Loucy (cell line): Measurements from ENCODE around the gene ZMYM1.
A peak's percentile ranks its signal among the peaks of the same experiment; 100 is the strongest.

Experiments
- H2AFZ ChIP-seq: fragments of 200-600 bp; sonication (generic); 2 replicates; pipeline ENCODE4 v1.6.0; 2016; ENCODE audit warnings: antibody characterized with exemption, mild to moderate bottlenecking, low read length, moderate library complexity
- H3F3A ChIP-seq: fragments of 200-600 bp; 2 replicates; pipeline ENCODE4 v1.6.0; 2016; ENCODE audit warnings: antibody characterized with exemption, low read depth, mild to moderate bottlenecking
- H3K27me3 ChIP-seq: fragments of 200-600 bp; sonication (generic); 2 replicates; pipeline ENCODE4 v1.6.1; 2014; ENCODE audit warnings: low read length, mild to moderate bottlenecking; ENCODE audit not compliant: insufficient read depth, poor library complexity, severe bottlenecking
- H3K36me3 ChIP-seq: fragments of 200-600 bp; sonication (generic); 2 replicates; pipeline ENCODE4 v1.6.1; 2016; ENCODE audit warnings: low read length; ENCODE audit not compliant: insufficient read depth
- H3K4me1 ChIP-seq: fragments of 200-600 bp; sonication (generic); 2 replicates; pipeline ENCODE4 v1.5.1; 2014; ENCODE audit warnings: low read length, mild to moderate bottlenecking; ENCODE audit not compliant: insufficient read depth, poor library complexity, severe bottlenecking
- H3K4me2 ChIP-seq: fragments of 200-600 bp; sonication (generic); 2 replicates; pipeline ENCODE4 v1.6.0; 2014; ENCODE audit warnings: antibody characterized with exemption, low read length, low read depth, mild to moderate bottlenecking; ENCODE audit not compliant: poor library complexity, severe bottlenecking
- H3K4me3 ChIP-seq: fragments of 200-600 bp; sonication (generic); 2 replicates; pipeline ENCODE4 v1.5.1; 2014; ENCODE audit warnings: low read length, mild to moderate bottlenecking, mixed read lengths; ENCODE audit not compliant: poor library complexity, severe bottlenecking
- H3K79me2 ChIP-seq: fragments of 200-600 bp; sonication (generic); 2 replicates; pipeline ENCODE4 v1.6.1; 2014; ENCODE audit warnings: low read length; ENCODE audit not compliant: insufficient read depth
- H3K9ac ChIP-seq: fragments of 200-600 bp; sonication (generic); 2 replicates; pipeline ENCODE4 v1.6.0; 2014; ENCODE audit warnings: mild to moderate bottlenecking, low read depth, low read length, moderate library complexity; ENCODE audit not compliant: poor library complexity, severe bottlenecking
- H3K9me2 ChIP-seq: fragments of 200-600 bp; sonication (generic); replicated peaks from 2 replicates; pipeline ENCODE4 v1.6.1; 2016; ENCODE audit warnings: low read depth, low read length, mixed read lengths
- H3K9me3 ChIP-seq: fragments of 200-600 bp; sonication (generic); 2 replicates; pipeline ENCODE4 v1.6.1; 2014; ENCODE audit warnings: mild to moderate bottlenecking, antibody characterized with exemption, low read length, low read depth; ENCODE audit not compliant: insufficient read depth
- H4K20me1 ChIP-seq: fragments of 200-600 bp; sonication (generic); 2 replicates; pipeline ENCODE4 v1.6.0; 2014; ENCODE audit warnings: antibody characterized with exemption, low read length, mild to moderate bottlenecking; ENCODE audit not compliant: insufficient read depth, poor library complexity, severe bottlenecking
- EZH2phosphoT487 ChIP-seq: fragments of 200-600 bp; IDR thresholded peaks from 2 replicates; pipeline ENCODE4 v1.6.1; 2018; ENCODE audit warnings: antibody characterized with exemption, mild to moderate bottlenecking, moderate library complexity, borderline replicate concordance
- TF ChIP-seq, protein P1 (sequence below): fragments of 200-600 bp; sonication (generic); conservative IDR thresholded peaks from 2 replicates; pipeline ENCODE4 v1.5.1; 2014; ENCODE audit warnings: mild to moderate bottlenecking, antibody characterized with exemption, low read length

ZMYM1 gene

DNA sequence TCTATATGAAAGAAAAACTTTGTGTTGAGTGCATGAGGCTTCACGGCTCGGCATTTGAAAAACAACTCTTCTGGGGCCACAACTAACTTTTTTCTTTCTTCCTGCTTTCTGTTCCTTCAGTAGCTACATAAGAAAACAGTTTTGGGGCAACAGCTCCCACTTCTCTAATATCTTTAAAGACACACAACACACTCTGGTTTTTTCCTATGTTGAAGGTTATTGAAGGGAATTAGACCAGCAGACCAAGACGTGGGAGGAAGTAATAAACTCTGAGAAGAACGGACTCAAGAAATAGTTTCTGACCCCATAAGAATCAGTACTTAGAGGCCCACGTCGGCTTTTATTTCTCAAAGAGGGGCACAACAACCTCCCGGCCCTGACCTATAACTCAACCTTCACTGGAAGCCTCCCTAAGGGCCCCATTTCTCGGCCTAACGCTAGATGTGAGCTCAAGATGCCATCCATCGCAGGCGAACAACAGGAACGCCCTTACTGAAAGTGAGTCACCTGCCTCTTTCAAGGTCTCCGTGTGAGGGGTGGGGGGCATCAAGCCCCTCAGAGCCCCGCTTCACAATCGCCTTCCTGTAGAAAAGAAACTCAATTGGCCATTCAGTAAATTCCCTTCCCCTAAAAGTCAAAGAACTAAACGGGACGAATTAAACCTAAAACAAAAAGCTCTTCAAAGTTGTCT, 48.3 kb upstream of the ZMYM1 start:
- peak overlapping the region; percentile 98 for H2AFZ ChIP-seq
- H3K4me1 ChIP-seq = peaks cover 35% of the 10 kb centered on the region
- peaks cover 11% of the 10 kb centered on the region for H4K20me1 ChIP-seq
- H3K4me3 ChIP-seq = peak overlapping the region; percentile 85
- no peaks in the 10 kb centered on the region for H3F3A ChIP-seq
- no peak for TF ChIP-seq EZH2phosphoT487
- peaks cover 17% of the 10 kb centered on the region for H3K9me3 ChIP-seq
- H3K9ac ChIP-seq = peak overlapping the region; percentile 96
- H3K36me3 ChIP-seq = no peaks in the 10 kb centered on the region; the same call in 1 of the 2 replicates
- no peaks in the 10 kb centered on the region for H3K9me2 ChIP-seq
- peaks cover 6% of the 10 kb centered on the region for H3K27me3 ChIP-seq
- peak overlapping the region; percentile 90 for H3K4me2 ChIP-seq
- H3K79me2 ChIP-seq = peaks cover 54% of the 10 kb centered on the region

GRCh38 chr1:35032384-35032739, 46.8 kb upstream of the ZMYM1 start:
- peaks cover 11% of the 10 kb centered on the region for H4K20me1 ChIP-seq
- H3K9ac ChIP-seq = no peak overlapping the region
- H3K27me3 ChIP-seq = peaks cover 6% of the 10 kb centered on the region
- no peaks in the 10 kb centered on the region; the same call in 1 of the 2 replicates for H3K36me3 ChIP-seq
- no peak for TF ChIP-seq EZH2phosphoT487
- TF ChIP-seq, protein P1, sequence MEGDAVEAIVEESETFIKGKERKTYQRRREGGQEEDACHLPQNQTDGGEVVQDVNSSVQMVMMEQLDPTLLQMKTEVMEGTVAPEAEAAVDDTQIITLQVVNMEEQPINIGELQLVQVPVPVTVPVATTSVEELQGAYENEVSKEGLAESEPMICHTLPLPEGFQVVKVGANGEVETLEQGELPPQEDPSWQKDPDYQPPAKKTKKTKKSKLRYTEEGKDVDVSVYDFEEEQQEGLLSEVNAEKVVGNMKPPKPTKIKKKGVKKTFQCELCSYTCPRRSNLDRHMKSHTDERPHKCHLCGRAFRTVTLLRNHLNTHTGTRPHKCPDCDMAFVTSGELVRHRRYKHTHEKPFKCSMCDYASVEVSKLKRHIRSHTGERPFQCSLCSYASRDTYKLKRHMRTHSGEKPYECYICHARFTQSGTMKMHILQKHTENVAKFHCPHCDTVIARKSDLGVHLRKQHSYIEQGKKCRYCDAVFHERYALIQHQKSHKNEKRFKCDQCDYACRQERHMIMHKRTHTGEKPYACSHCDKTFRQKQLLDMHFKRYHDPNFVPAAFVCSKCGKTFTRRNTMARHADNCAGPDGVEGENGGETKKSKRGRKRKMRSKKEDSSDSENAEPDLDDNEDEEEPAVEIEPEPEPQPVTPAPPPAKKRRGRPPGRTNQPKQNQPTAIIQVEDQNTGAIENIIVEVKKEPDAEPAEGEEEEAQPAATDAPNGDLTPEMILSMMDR = no peak
- peaks cover 20% of the 10 kb centered on the region for H3K4me1 ChIP-seq
- peaks cover 17% of the 10 kb centered on the region for H3K9me3 ChIP-seq
- H2AFZ ChIP-seq = no peak overlapping the region
- H3K4me2 ChIP-seq = peak overlapping the region; percentile 90
- H3K79me2 ChIP-seq = peaks cover 41% of the 10 kb centered on the region
- no peaks in the 10 kb centered on the region for H3K9me2 ChIP-seq
- H3K4me3 ChIP-seq = peak overlapping the region; percentile 85
- no peaks in the 10 kb centered on the region for H3F3A ChIP-seq

GRCh38 chr1:35033346-35033745, 45.8 kb upstream of the ZMYM1 start:
- Histone ChIP-seq H3K4me3 (no peak overlapping the region), H3K27me3 (peaks cover 6% of the 10 kb centered on the region), H3K36me3 (no peaks in the 10 kb centered on the region; the same call in 1 of the 2 replicates)

More at GRCh38 chr1:35033346-35033745, 45.8 kb upstream of the ZMYM1 start:
- H3K9me2 ChIP-seq = no peaks in the 10 kb centered on the region
- H3K9ac ChIP-seq = no peak overlapping the region
- peaks cover 31% of the 10 kb centered on the region for H3K79me2 ChIP-seq
- peaks cover 11% of the 10 kb centered on the region for H4K20me1 ChIP-seq
- peaks cover 17% of the 10 kb centered on the region for H3K9me3 ChIP-seq
- peaks cover 15% of the 10 kb centered on the region for H3K4me1 ChIP-seq
- TF ChIP-seq EZH2phosphoT487 = no peak
- TF ChIP-seq, protein P1 = no peak
- no peak overlapping the region for H3K4me2 ChIP-seq
- no peak overlapping the region for H2AFZ ChIP-seq
- H3F3A ChIP-seq = no peaks in the 10 kb centered on the region
